ENCODE data around the gene POLDIP3.

- TF ChIP-seq CTCF (IDR thresholded peaks at IDR 0.05 in 2 of 3, conservative IDR thresholded peaks at IDR 0.05 in 1 of 3; ENCODE audit: borderline replicate concordance in 1 of 3, insufficient read depth in 1 of 3, low read depth in 2 of 3, low read length in 2 of 3): no peak
- no peak for TF ChIP-seq EZH2 (IDR thresholded peaks at IDR 0.05)
- no peak for TF ChIP-seq POLR2A (IDR thresholded peaks at IDR 0.05; ENCODE audit: borderline replicate concordance, extremely low read depth, insufficient read depth, insufficient read length)
- no peak for TF ChIP-seq JUND (IDR thresholded peaks at IDR 0.05)
- no peak for TF ChIP-seq CEBPB (IDR thresholded peaks at IDR 0.05; ENCODE audit: low read depth)
- TF ChIP-seq POLR2AphosphoS5 (IDR thresholded peaks at IDR 0.05; ENCODE audit: low read depth, low read length): no peak
- TF ChIP-seq SP1 (IDR thresholded peaks at IDR 0.05; ENCODE audit: low read depth): no peak
- TF ChIP-seq YY1 (IDR thresholded peaks at IDR 0.05; ENCODE audit: extremely low read depth, insufficient replicate concordance, low read depth, low read length): no peak
- no peak for TF ChIP-seq EGR1 (IDR thresholded peaks at IDR 0.05; ENCODE audit: low read depth)
- no peak for TF ChIP-seq TCF7L2 (IDR thresholded peaks at IDR 0.05; ENCODE audit: borderline replicate concordance, extremely low read depth, insufficient read depth, insufficient read length)
- TF ChIP-seq MAX (IDR thresholded peaks at IDR 0.05): no peak
- TF ChIP-seq RAD21 (IDR thresholded peaks at IDR 0.05; ENCODE audit: low read depth): no peak
- no peak for TF ChIP-seq REST (IDR thresholded peaks at IDR 0.05; ENCODE audit: low read depth)
- TF ChIP-seq ZNF274 (IDR thresholded peaks at IDR 0.05; ENCODE audit: low read depth, low read length): no peak
These were observed 21.8 kb upstream of the POLDIP3 start for GRCh38 chr22:42636506-42636905.
